HepG2 (cell line): Measurements from ENCODE around the gene CCDC97. TPM values are rescaled to one million over a fixed set of nuclear protein-coding genes. Genes with fewer than 3 reads are reported as not detected.

Experiments used
- BRF2 ChIP-seq: sonication (generic); formaldehyde crosslinking; IDR thresholded peaks from 2 replicates; pipeline ENCODE4 v1.8.1; 2022; ENCODE audit warnings: mild to moderate bottlenecking, missing genetic modification reagents
- CCAR2 ChIP-seq: fragments of 200-400 bp; formaldehyde crosslinking; optimal IDR thresholded peaks from 2 replicates; pipeline ENCODE3; 2018; ENCODE audit warnings: low read depth, mild to moderate bottlenecking, low read length, moderate library complexity
- CENPT ChIP-seq: sonication (generic); formaldehyde crosslinking; IDR thresholded peaks from 2 replicates; pipeline ENCODE4 v1.8.0; 2022; ENCODE audit warnings: low read depth, mild to moderate bottlenecking, moderate library complexity, missing genetic modification reagents
- FOSL1 ChIP-seq: sonication (generic); formaldehyde crosslinking; IDR thresholded peaks from 2 replicates; pipeline ENCODE4 v1.9.0; 2021; ENCODE audit warnings: missing genetic modification reagents, borderline replicate concordance
- FOXA1 ChIP-seq, 2 experiments: fragments of 450-650 bp in 1 of 2; sonication (generic) in 1 of 2; formaldehyde crosslinking in 1 of 2; IDR thresholded peaks; 2 replicates each; pipeline versions ENCODE4 v1.4.0 to v1.6.1; 2016 to 2020; ENCODE audit warnings: missing genetic modification reagents in 1 of 2
- FOXA3 ChIP-seq: IDR thresholded peaks from 2 replicates; pipeline ENCODE4 v1.6.1; 2016; ENCODE audit warnings: missing genetic modification reagents, missing compliant biosample characterization
- GATAD2A ChIP-seq: IDR thresholded peaks from 2 replicates; pipeline ENCODE4 v1.6.1; 2016
- MIXL1 ChIP-seq: IDR thresholded peaks from 2 replicates; pipeline ENCODE4 v1.6.1; 2016
- PAXIP1 ChIP-seq: sonication (generic); formaldehyde crosslinking; conservative IDR thresholded peaks from 2 replicates; pipeline ENCODE4 v1.4.0; 2020; ENCODE audit warnings: mild to moderate bottlenecking, missing genetic modification reagents, moderate library complexity
- SAFB2 ChIP-seq: sonication (generic); formaldehyde crosslinking; IDR thresholded peaks from 2 replicates; pipeline ENCODE4 v1.5.1; 2020; ENCODE audit warnings: missing genetic modification reagents, low read depth, mild to moderate bottlenecking, borderline replicate concordance
- SNRNP70 ChIP-seq: fragments of 200-400 bp; formaldehyde crosslinking; IDR thresholded peaks from 2 replicates; pipeline ENCODE4 v1.6.1; 2017; ENCODE audit warnings: mild to moderate bottlenecking, low read depth, low read length, moderate library complexity
- SRF ChIP-seq: IDR thresholded peaks from 2 replicates; pipeline ENCODE4 v1.6.1; 2011; ENCODE audit warnings: mild to moderate bottlenecking, low read depth, low read length, moderate library complexity
- THAP7 ChIP-seq: sonication (generic); formaldehyde crosslinking; IDR thresholded peaks from 2 replicates; pipeline ENCODE4 v1.8.1; 2023; ENCODE audit warnings: mild to moderate bottlenecking, missing genetic modification reagents
- U2AF1 ChIP-seq: fragments of 200-400 bp; formaldehyde crosslinking; optimal IDR thresholded peaks from 2 replicates; pipeline ENCODE3; 2017; ENCODE audit warnings: mild to moderate bottlenecking, low read depth, low read length
- ZBTB1 ChIP-seq: sonication (generic); formaldehyde crosslinking; IDR thresholded peaks from 2 replicates; pipeline ENCODE4 v1.4.0; 2020; ENCODE audit warnings: missing genetic modification reagents, borderline replicate concordance
- ZBTB34 ChIP-seq: sonication (generic); formaldehyde crosslinking; IDR thresholded peaks from 2 replicates; pipeline ENCODE4 v1.8.0; 2022; ENCODE audit warnings: mild to moderate bottlenecking, missing genetic modification reagents
- ZFP82 ChIP-seq: sonication (generic); formaldehyde crosslinking; IDR thresholded peaks from 2 replicates; pipeline ENCODE4 v1.5.1; 2020; ENCODE audit warnings: mild to moderate bottlenecking, missing genetic modification reagents, borderline replicate concordance
- ZNF225 ChIP-seq: sonication (generic); formaldehyde crosslinking; IDR thresholded peaks from 2 replicates; pipeline ENCODE4 v1.4.0; 2020; ENCODE audit warnings: mild to moderate bottlenecking, missing genetic modification reagents
- ZNF24 ChIP-seq: fragments of 450-650 bp; IDR thresholded peaks from 2 replicates; pipeline ENCODE4 v1.6.1; 2017; ENCODE audit warnings: antibody characterized with exemption, mild to moderate bottlenecking
- ZNF280B ChIP-seq: sonication (generic); formaldehyde crosslinking; IDR thresholded peaks from 2 replicates; pipeline ENCODE4 v1.5.0; 2020; ENCODE audit warnings: missing genetic modification reagents, mild to moderate bottlenecking, borderline replicate concordance
- ZSCAN29 ChIP-seq: sonication (generic); formaldehyde crosslinking; conservative IDR thresholded peaks from 2 replicates; pipeline ENCODE4 v1.4.0; 2020; ENCODE audit warnings: mild to moderate bottlenecking, missing genetic modification reagents
- polyA plus RNA-seq, 8 experiments: library from polyadenylated mRNA; depleted of rRNA in 3 of 8; stranded (reverse) in 7 of 8; unstranded in 1 of 8; fragments of >200 nt; fragmentation: Illumina TruSeq in 4 of 8; extraction: Trizol in 4 of 8; gene quantifications; 2 replicates each; pipeline versions ENCODE4 v1.2.1 to v1.2.3, GENCODE V29; 2011 to 2016; ENCODE audit warnings: low read depth in 4 of 8, missing spikeins in 1 of 8, mixed read lengths in 1 of 8; ENCODE audit not compliant: insufficient read depth in 1 of 8
- total RNA-seq, 5 experiments: library from RNA; depleted of rRNA; stranded (reverse); fragments of >200 nt; fragmentation: Illumina TruSeq; extraction: Trizol; gene quantifications; 2 replicates each; pipeline ENCODE4 v1.2.3, GENCODE V29; 2016; ENCODE audit warnings: low read depth in 1 of 5

The CCDC97 gene
- total and polyA plus RNA-seq, 2 of the 13 experiments (the other 11 are each of a cell fraction or from before 2014, with no cell fraction given): 6.2 to 7.3 TPM

GRCh38 chr19:41324921-41325639, 15.1 kb downstream of the CCDC97 start (continued):
- TF ChIP-seq ZFP82 (CRISPR knock-in tag) (no peak), MIXL1 (CRISPR knock-in tag) (peak; percentile 27; the same call in 1 of the 2 replicates), SNRNP70 (no peak), GATAD2A (CRISPR knock-in tag) (peak; percentile 51), SRF (no peak), THAP7 (CRISPR knock-in tag) (no peak; the same call in 1 of the 2 replicates), BRF2 (no peak), ZNF280B (CRISPR knock-in tag) (peak; percentile 52; the same call in 1 of the 2 replicates), FOXA3 (CRISPR knock-in tag) (0 out of 2 replicates have a peak, but pooled peaks have one; percentile 26), ZNF24 (no peak), FOXA1 (IDR thresholded peaks at IDR 0.05) (no peak), FOXA1 (CRISPR knock-in tag; IDR thresholded peaks at IDR 0.05) (0 out of 2 replicates have a peak, but pooled peaks have one; percentile 19), CENPT (CRISPR knock-in tag) (no peak), FOSL1 (CRISPR knock-in tag) (no peak), ZNF225 (no peak), CCAR2 (no peak), ZBTB34 (CRISPR knock-in tag) (no peak), ZBTB1 (CRISPR knock-in tag) (no peak), U2AF1 (no peak), SAFB2 (CRISPR knock-in tag) (no peak), ZSCAN29 (CRISPR knock-in tag) (no peak), PAXIP1 (CRISPR knock-in tag) (peak; percentile 69)
